Spinal cord (tissue), 10 donors: ENCODE measurements around the gene TSPO. TPM values are rescaled to one million over a fixed set of nuclear protein-coding genes. Genes with fewer than 3 reads are reported as not detected.
"Not testable (repeated sequence)": the region's sequence is repeated elsewhere in the genome, so short reads cannot be mapped to it uniquely, and the experiment has no call there.

Experiments used
- DNase-seq, 6 donors: peaks; one replicate each; pipeline versions ENCODE4 v3.0.0 to v3.0.0-alpha.2; 2013 to 2015; ENCODE audit warnings: low spot score in 6 of 6, low read depth in 4 of 6
- H3K27ac ChIP-seq: one replicate; pipeline ENCODE4 v1.5.1; 2013; ENCODE audit warnings: low read depth, low read length, control low read depth
- H3K27me3 ChIP-seq: one replicate; pipeline ENCODE4 v1.6.1; 2013; ENCODE audit warnings: low read length; ENCODE audit not compliant: control insufficient read depth, insufficient read depth
- H3K36me3 ChIP-seq: one replicate; pipeline ENCODE4 v1.6.1; 2013; ENCODE audit warnings: low read length; ENCODE audit not compliant: control insufficient read depth, insufficient read depth
- H3K4me1 ChIP-seq: one replicate; pipeline ENCODE4 v1.6.1; 2013; ENCODE audit warnings: low read length; ENCODE audit not compliant: control insufficient read depth, insufficient read depth
- H3K4me3 ChIP-seq: one replicate; pipeline ENCODE4 v1.5.1; 2013; ENCODE audit warnings: low read depth, low read length, control low read depth
- H3K9me3 ChIP-seq: one replicate; pipeline ENCODE4 v1.6.1; 2013; ENCODE audit warnings: low read length; ENCODE audit not compliant: control insufficient read depth, insufficient read depth
- WGBS: methylation state at CpG from one replicate; pipeline ENCODE4 v1.1.5; 2013; ENCODE audit warnings: missing lambda C conversion rate; ENCODE audit not compliant: insufficient coverage; 5-methylcytosine and 5-hydroxymethylcytosine counted together
- long read RNA-seq, 4 donors: transcript quantifications; one replicate each; lab custom pipeline, GENCODE V29; 2026
- polyA plus RNA-seq, 2 donors: library from polyadenylated mRNA; unstranded; fragments of 120-200 nt; gene quantifications; one replicate each; pipeline ENCODE4 v1.2.1, GENCODE V29; 2013; ENCODE audit not compliant: insufficient read length in 2 of 2
- total RNA-seq, 2 donors: library from RNA; depleted of rRNA in 1 of 2; stranded (reverse); fragments of 120-200 nt in 1 of 2; fragments of >200 nt in 1 of 2; gene quantifications; one replicate each; pipeline versions ENCODE4 v1.2.3 to v1.2.4, GENCODE V29; 2013 to 2014
- donor health status: healthy.

The TSPO gene
- total RNA-seq (10 to 100 TPM; 38.7 to 80.1 TPM), polyA plus RNA-seq (10 to 100 TPM; 40.7 to 43.0 TPM)
- long read RNA-seq, donor 1, transcript TSPO-202 (4 exons, 881 nt) = major isoform, 57 of 78 reads
- long read RNA-seq, donor 1, partial matches to known transcripts = 20 of 78 reads
- long read RNA-seq, donor 1, other reads (novel, unspliced or antisense) = 0 of 78 reads
- long read RNA-seq, donor 2, transcript TSPO-202 (4 exons, 881 nt) = major isoform, 22 of 44 reads
- long read RNA-seq, donor 2, partial matches to known transcripts = 20 of 44 reads
- long read RNA-seq, donor 2, other reads (novel, unspliced or antisense) = 0 of 44 reads
- long read RNA-seq, donor 3, transcript TSPO-202 (4 exons, 881 nt) = major isoform, 30 of 43 reads
- long read RNA-seq, donor 3, partial matches to known transcripts = 11 of 43 reads
- long read RNA-seq, donor 3, other reads (novel, unspliced or antisense) = 0 of 43 reads
- long read RNA-seq, donor 4, transcript TSPO-202 (4 exons, 881 nt) = major isoform, 129 of 222 reads
- long read RNA-seq, donor 4, partial matches to known transcripts = 88 of 222 reads
- long read RNA-seq, donor 4, other reads (novel, unspliced or antisense) = 0 of 222 reads

DNA sequence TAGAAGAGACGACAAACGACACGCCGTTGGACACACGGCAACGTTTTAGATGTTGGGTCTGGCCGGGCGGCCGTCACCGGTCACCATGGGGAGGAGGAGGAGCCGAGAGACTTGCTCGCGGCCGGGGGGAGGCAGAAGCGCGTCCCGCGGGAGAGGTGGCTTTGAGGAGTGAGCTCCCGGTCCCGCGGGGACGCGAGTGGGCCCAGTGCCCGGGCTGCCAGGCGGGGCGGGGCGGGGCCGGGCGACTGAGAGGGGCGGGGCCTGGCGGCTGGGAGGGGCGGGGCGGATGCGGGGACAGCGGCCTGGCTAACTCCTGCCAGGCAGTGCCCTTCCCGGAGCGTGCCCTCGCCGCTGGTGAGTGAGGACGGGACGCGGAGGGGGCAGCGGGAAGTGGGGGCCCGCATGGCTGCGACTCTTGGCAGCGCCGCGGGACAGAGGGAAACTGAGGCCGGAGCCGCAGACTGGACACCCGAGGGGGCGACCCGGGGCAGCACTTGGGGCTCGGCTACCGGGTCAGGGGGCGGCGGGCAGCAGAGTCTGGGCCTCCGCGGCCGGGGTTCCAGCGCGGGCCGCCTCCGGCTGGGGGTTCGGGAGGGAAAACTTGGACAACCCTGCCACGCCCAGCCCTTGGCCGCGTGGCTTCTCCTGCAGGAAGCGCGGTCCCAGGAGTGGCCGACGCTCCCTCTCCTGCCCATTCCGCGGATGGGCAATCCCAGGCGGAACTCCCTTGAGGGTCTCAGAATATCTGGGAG is at the start of gene TSPO:
TSS of gene TSPO (plus strand) at position 309 of the 752 bp plus-strand sequence. CDS start 7,680 bp downstream, outside the sequence.
- Histone ChIP-seq H3K36me3 (peaks cover 9% of the 10 kb centered on the region), H3K27ac (peak within 1 kb of the TSS; percentile 4), H3K27me3 (no peaks in the 10 kb centered on the region), H3K4me3 (peak within 1 kb of the TSS; percentile 55), H3K4me1 (peaks cover 25% of the 10 kb centered on the region), H3K9me3 (no peaks in the 10 kb centered on the region)
- 4% methylated on average over 71 of the region's 75 CpGs for WGBS
- peak in 3 of 6 donors; percentile 29 to 71 (median 62) for DNase-seq

GRCh38 chr22:43104056-43104625 is 47.2 kb upstream of the TSPO start:
- not testable (repeated sequence) for H3K27ac ChIP-seq

DNA sequence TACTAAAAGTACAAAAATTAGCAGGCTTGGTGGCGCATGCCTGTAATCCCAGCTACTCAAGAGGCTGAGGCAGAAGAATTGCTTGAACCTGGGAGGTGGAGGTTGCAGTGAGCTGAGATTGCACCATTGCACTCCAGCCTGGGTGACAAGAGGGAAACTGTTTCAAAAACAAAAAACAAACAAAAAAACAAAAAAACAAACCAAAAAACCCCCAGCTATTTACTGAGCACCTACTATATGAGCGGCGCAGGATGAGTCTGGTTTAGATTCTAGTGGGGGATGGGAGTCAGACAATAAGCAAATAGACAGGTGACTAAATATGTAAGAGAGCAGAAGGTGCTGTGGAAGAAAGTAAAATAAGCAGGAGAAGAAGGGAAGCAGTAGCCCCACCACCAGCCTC is 46.4 kb upstream of the TSPO start:
- H3K27ac ChIP-seq, H3K27me3 ChIP-seq, H3K36me3 ChIP-seq, H3K4me1 ChIP-seq, H3K4me3 ChIP-seq, DNase-seq, H3K9me3 ChIP-seq: not testable (repeated sequence)
- WGBS = no CpG with 5 or more reads among the region's 3 CpGs

More at GRCh38 chr22:43104056-43104625, 47.2 kb upstream of the TSPO start:
- H3K27me3 ChIP-seq, H3K4me1 ChIP-seq, H3K36me3 ChIP-seq, H3K4me3 ChIP-seq, H3K9me3 ChIP-seq: not testable (repeated sequence)
- peak in 1 of 6 donors; percentile 20 for DNase-seq
- WGBS = 59% methylated on average over 13 of the region's 15 CpGs

GRCh38 chr22:43106302-43106701 is 45.1 kb upstream of the TSPO start:
- 72% methylated on average over 6 of the region's 8 CpGs for WGBS
- peaks cover 18% of the 10 kb centered on the region for H3K27me3 ChIP-seq

DNA sequence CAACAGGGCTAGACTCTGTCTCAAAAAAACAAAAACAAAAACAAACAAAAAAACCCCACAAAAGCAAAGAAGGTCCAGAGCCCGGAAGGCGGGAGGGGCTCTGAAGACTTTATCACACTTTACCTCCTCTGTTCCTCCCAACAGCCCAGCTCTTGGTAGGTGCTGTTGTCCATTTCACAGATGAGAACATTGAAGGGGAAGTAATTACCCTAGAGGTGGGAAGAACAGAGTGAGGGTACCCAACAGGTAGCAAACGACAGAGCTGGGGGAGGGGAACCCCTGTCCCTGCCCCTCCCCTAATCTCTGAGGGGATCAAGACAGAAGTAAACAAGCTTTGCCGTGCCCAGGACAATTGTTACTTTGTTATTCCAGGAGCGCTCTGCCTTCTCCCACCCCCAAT is 41.8 kb upstream of the TSPO start:
- H3K27ac ChIP-seq = no peak overlapping the region
- no peak for DNase-seq
- no peak overlapping the region for H3K4me3 ChIP-seq
- WGBS = 0% methylated on average over 3 of the region's 5 CpGs
- no peaks in the 10 kb centered on the region for H3K9me3 ChIP-seq
- peaks cover 35% of the 10 kb centered on the region for H3K27me3 ChIP-seq
- no peaks in the 10 kb centered on the region for H3K36me3 ChIP-seq
- peaks cover 18% of the 10 kb centered on the region for H3K4me1 ChIP-seq

More at GRCh38 chr22:43106302-43106701, 45.1 kb upstream of the TSPO start:
- Histone ChIP-seq H3K9me3 (no peaks in the 10 kb centered on the region), H3K4me1 (peaks cover 14% of the 10 kb centered on the region), H3K4me3 (no peak overlapping the region), H3K36me3 (no peaks in the 10 kb centered on the region), H3K27ac (no peak overlapping the region)
- no peak for DNase-seq

DNA sequence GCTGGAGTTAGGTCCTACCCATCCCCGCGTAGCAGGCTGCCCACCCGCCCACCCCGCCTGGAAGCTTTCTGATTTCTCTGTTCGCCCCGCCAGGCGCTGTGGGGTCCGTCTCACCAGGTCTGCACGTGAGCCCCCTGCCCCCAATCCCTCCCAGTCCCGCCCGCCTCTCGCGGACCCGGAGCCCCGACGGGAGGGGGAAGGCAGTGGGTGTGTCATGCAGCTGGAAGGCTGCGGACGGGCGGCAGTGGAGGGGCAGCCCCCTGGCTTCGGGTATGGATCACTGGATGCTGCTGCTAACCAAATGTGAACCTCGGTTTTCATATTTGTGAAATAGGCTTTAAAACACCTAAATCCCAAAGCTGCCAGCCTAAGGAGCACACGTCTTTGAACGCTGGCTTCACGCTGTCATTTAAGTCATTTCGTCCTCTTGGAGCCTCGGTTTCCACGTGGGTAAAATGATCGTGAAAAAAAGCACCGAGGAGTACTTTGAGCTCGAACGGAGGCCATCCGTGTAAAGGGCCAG is 41.4 kb upstream of the TSPO start:
- Histone ChIP-seq H3K27me3 (peaks cover 38% of the 10 kb centered on the region), H3K4me1 (peaks cover 18% of the 10 kb centered on the region), H3K9me3 (no peaks in the 10 kb centered on the region), H3K27ac (no peak overlapping the region), H3K36me3 (no peaks in the 10 kb centered on the region), H3K4me3 (peak overlapping the region; percentile 21)
- DNase-seq = no peak
- WGBS = 0% methylated on average over 20 of the region's 32 CpGs

- 0% methylated on average over 49 of the region's 49 CpGs for WGBS
- H3K9me3 ChIP-seq = no peaks in the 10 kb centered on the region
- peaks cover 18% of the 10 kb centered on the region for H3K4me1 ChIP-seq
- no peaks in the 10 kb centered on the region for H3K36me3 ChIP-seq
- no peak within 1 kb of the TSS for H3K27ac ChIP-seq
- peak in 2 of 6 donors; percentile 71 to 75 for DNase-seq
- H3K4me3 ChIP-seq = peak within 1 kb of the TSS; percentile 21
- H3K27me3 ChIP-seq = peaks cover 38% of the 10 kb centered on the region
Measured at GRCh38 chr22:43110444-43110926, 40.9 kb upstream of the TSPO start, which contains the start of gene BIK. Gene BIK (plus strand): TSS chr22:43110750. CDS start chr22:43124023, 13,273 bp downstream.

GRCh38 chr22:43110927-43111623 is 40.3 kb upstream of the TSPO start:
- H3K4me3 ChIP-seq = no peak overlapping the region
- 1% methylated on average over 86 of the region's 86 CpGs for WGBS
- H3K4me1 ChIP-seq = peaks cover 18% of the 10 kb centered on the region
- peak in 1 of 6 donors; percentile 5 for DNase-seq
- H3K9me3 ChIP-seq = no peaks in the 10 kb centered on the region
- no peaks in the 10 kb centered on the region for H3K36me3 ChIP-seq
- H3K27me3 ChIP-seq = peaks cover 38% of the 10 kb centered on the region
- H3K27ac ChIP-seq = no peak overlapping the region
